Osteocyte (in vitro differentiated cells): ENCODE results near the gene COL17A1. TPM values are rescaled to one million over a fixed set of nuclear protein-coding genes. Genes with fewer than 3 reads are reported as not detected.
A peak's percentile ranks its signal among the peaks of the same experiment; 100 is the strongest.

Source experiments
- DNase-seq: peaks from one replicate; pipeline ENCODE4 v3.0.0; 2021; ENCODE audit warnings: mixed read lengths; ENCODE audit not compliant: unreplicated experiment; ENCODE audit errors: extremely low spot score
- H3K27ac Mint-ChIP-seq: one replicate; pipeline ENCODE4 v1.8.0; 2021; ENCODE audit warnings: mild to moderate bottlenecking, mixed read lengths; ENCODE audit not compliant: unreplicated experiment
- H3K27me3 Mint-ChIP-seq: one replicate; pipeline ENCODE4 v1.8.0; 2021; ENCODE audit warnings: mixed read lengths; ENCODE audit not compliant: unreplicated experiment
- H3K36me3 Mint-ChIP-seq: one replicate; pipeline ENCODE4 v1.8.0; 2021; ENCODE audit warnings: mixed read lengths; ENCODE audit not compliant: unreplicated experiment
- H3K4me1 Mint-ChIP-seq: one replicate; pipeline ENCODE4 v1.8.0; 2021; ENCODE audit warnings: mixed read lengths; ENCODE audit not compliant: unreplicated experiment
- H3K4me3 Mint-ChIP-seq: one replicate; pipeline ENCODE4 v1.8.0; 2021; ENCODE audit warnings: mild to moderate bottlenecking, moderate library complexity, mixed read lengths; ENCODE audit not compliant: unreplicated experiment
- H3K9me3 Mint-ChIP-seq: one replicate; pipeline ENCODE4 v1.8.0; 2021; ENCODE audit warnings: mixed read lengths; ENCODE audit not compliant: unreplicated experiment
- CTCF ChIP-seq: fragments of 200-600 bp; sonication (generic); IDR thresholded peaks from 2 replicates; pipeline ENCODE4 v1.5.0; 2021; ENCODE audit warnings: antibody characterized with exemption, mild to moderate bottlenecking, moderate library complexity
- total RNA-seq: library from RNA; stranded (reverse); gene quantifications from 2 replicates; pipeline ENCODE4 v1.2.1, GENCODE V29; 2021

Gene COL17A1
- total RNA-seq, 1 donor from 2014 or later, result not detected

DNA sequence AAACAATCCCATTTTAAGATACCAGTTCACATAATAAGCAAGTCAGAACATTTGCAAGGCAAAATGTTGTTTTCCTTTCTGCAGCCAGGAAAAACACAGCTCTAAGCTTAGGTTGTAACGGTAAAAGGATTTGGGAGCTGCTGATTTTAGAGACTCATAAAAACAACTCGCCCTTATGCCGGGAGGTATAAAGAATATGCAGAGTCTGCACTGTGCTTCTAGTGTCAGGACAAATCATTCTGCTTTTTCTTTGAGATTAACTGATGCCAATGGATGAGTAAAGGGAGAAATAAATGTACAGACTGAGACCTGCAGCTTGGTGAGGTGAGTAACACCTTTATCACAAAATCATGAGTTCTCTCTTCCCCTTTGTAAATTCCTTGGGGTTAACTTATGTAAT, 34.3 kb upstream of the COL17A1 start:
- DNase-seq, result no peak
- no peak for TF ChIP-seq CTCF
- Mint-ChIP-seq H3K36me3 (no peaks in the 10 kb centered on the region), H3K27ac (peak overlapping the region; percentile 100), H3K4me1 (peaks cover 25% of the 10 kb centered on the region), H3K9me3 (no peaks in the 10 kb centered on the region), H3K27me3 (no peaks in the 10 kb centered on the region), H3K4me3 (no peak overlapping the region)

DNA sequence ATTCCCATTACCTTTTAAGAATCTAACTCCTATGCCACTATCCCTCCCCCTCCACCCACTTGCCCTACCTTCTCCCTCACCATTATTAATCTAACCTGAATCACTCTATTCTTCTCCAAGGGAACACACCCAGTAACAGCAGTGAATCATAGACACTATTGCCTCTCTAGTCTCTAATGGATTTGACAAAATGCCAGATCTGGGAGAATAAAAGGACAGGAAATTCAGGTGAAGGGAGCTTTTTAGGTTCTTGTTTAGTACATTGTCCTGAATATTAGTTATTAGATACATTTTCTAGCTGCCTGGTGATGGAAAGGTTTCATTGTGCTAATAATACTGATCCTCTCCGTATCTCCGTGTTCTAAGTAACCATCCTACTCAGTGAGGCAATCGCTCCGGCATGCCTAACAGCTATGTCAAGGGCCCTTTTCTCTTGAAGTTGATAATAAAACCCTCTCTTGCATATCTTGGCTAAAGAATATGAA, 32.2 kb upstream of the COL17A1 start:
- no peaks in the 10 kb centered on the region for H3K36me3 Mint-ChIP-seq
- peaks cover 19% of the 10 kb centered on the region for H3K4me1 Mint-ChIP-seq
- no peaks in the 10 kb centered on the region for H3K27me3 Mint-ChIP-seq
- H3K4me3 Mint-ChIP-seq, result no peak overlapping the region
- no peak for TF ChIP-seq CTCF
- H3K27ac Mint-ChIP-seq, result no peak overlapping the region
- H3K9me3 Mint-ChIP-seq, result no peaks in the 10 kb centered on the region
- no peak for DNase-seq

DNA sequence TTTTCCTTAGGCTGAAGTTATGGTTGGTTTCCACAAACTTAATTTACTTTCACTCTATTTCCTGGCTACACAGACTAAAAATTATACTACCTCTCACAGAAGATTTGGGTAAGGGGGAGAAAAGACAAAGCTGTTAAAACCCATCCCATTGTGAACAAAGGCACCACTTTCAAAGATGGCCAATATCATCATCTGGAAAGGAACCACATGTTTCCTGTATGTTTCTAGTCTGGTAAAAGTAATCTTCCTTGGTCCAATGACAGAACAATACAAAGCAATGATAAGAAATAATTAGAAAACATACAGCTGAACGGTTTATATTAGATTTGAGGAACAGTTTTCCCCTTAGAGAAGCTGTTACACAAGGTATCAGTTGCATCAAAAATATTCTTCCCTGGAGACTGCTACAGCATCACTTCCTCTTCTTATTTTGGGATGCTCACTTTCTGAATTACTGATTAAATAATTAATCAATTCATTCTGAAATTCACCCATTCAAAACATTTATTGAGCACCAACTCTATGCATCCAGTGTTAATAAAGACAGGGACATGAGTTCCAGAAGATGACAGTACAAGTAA, 27.8 kb upstream of the COL17A1 start:
- no peak overlapping the region for H3K4me3 Mint-ChIP-seq
- peaks cover 6% of the 10 kb centered on the region for H3K4me1 Mint-ChIP-seq
- no peaks in the 10 kb centered on the region for H3K36me3 Mint-ChIP-seq
- no peaks in the 10 kb centered on the region for H3K9me3 Mint-ChIP-seq
- DNase-seq, result no peak
- no peak for TF ChIP-seq CTCF
- H3K27ac Mint-ChIP-seq, result no peak overlapping the region
- no peaks in the 10 kb centered on the region for H3K27me3 Mint-ChIP-seq

DNA sequence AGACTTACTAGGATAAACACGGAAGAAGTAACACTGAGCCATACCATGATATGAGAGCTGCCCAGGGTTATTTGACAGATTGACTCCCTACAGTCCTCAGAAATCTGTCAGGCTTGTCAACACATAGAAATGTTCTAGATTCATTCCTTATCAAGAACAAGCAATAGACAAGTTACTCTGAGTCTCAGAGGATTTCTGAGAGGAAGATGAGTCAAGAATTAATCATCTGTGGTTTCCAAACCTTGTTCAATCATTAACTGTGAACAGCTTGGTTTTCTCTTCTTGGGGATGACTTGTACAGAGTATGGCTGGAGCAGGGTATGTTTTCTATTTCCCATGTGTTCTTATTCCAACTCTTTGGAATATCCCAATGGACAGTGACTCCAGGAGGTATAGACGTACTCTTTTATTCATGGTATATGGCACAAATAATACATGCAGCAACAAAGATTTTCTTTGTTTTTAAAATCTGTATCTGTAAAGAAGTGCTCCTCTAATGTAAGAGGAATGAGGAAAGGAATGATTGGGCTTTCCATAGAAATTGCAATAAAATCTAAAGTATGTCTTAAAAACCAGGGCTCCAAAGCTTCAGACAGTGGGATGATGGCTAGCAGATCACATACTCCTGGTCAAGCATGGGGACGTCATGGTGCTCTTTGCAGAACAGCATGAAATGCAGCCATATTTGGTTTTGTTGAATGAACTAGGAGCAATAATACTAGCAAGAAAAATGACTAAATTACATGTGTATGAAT, 24.4 kb upstream of the COL17A1 start:
- H3K4me3 Mint-ChIP-seq, result no peak overlapping the region
- H3K4me1 Mint-ChIP-seq, result peaks cover 6% of the 10 kb centered on the region
- H3K9me3 Mint-ChIP-seq, result no peaks in the 10 kb centered on the region
- H3K27me3 Mint-ChIP-seq, result no peaks in the 10 kb centered on the region
- no peaks in the 10 kb centered on the region for H3K36me3 Mint-ChIP-seq
- peak overlapping the region; percentile 27 for H3K27ac Mint-ChIP-seq
- no peak for TF ChIP-seq CTCF
- no peak for DNase-seq

GRCh38 chr10:104104926-104105325, 19.2 kb upstream of the COL17A1 start:
- Mint-ChIP-seq H3K4me1 (peaks cover 7% of the 10 kb centered on the region), H3K27ac (no peak overlapping the region), H3K9me3 (peaks cover 4% of the 10 kb centered on the region), H3K4me3 (no peak overlapping the region), H3K27me3 (no peaks in the 10 kb centered on the region), H3K36me3 (no peaks in the 10 kb centered on the region)
- no peak for TF ChIP-seq CTCF
- DNase-seq, result no peak
